ENCODE data around the gene PCDHGC5. TPM values are rescaled to one million over a fixed set of nuclear protein-coding genes. Genes with fewer than 3 reads are reported as not detected.

Gene PCDHGC5
- total and polyA plus RNA-seq, 2 of the 8 experiments (the other 6 are each of a cell fraction or from before 2014, with no cell fraction given): 0.41 to 1.1 TPM

DNA sequence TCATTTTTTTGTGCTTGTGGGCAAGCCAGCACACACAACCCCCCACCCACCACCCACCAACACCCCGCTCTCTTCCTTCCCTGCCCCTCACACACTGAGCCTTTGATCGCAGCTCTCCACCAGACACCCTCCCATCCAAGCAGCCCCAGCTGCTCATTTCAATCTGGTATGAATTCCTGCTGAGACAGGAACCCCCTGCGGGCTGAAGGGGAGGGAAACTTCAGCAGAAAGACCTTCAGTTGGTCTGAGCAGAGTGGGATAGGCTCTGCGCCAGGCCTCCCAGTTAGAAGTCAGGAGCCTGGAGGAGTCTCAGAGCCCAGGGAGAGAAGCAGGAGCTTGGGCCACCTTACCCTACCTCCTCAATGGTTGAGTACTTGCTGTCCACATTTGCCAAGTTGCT is 7.2 kb downstream of the PCDHGC5 start:
- H3K23ac ChIP-seq (ENCODE audit: insufficient read length): no peak overlapping the region
- H2BK5ac ChIP-seq (ENCODE audit: low read depth, low read length): peak overlapping the region; percentile 94; the same call in 1 of the 2 replicates
- peaks cover 24% of the 10 kb centered on the region; the same call in 1 of the 2 replicates for H3K23me2 ChIP-seq (ENCODE audit: low read depth, low read length)
- 0 out of 2 replicates have a peak overlapping the region, but pooled peaks have one; percentile 66 for H2AK5ac ChIP-seq (ENCODE audit: low read depth, low read length)
- WGBS, 2 experiments (ENCODE audit: extremely low coverage in 1 of 2, insufficient coverage in 1 of 2, insufficient read length in 1 of 2, insufficient replicate concordance in 2 of 2, low coverage in 1 of 2, low lambda C conversion rate in 2 of 2, missing lambda C conversion rate in 1 of 2): 40% methylated on average over 4 of the region's 4 CpGs; no CpG with 5 or more reads in 1 of the 2 experiments
- no peak overlapping the region for H3K14ac ChIP-seq (ENCODE audit: insufficient read length)
- H4K91ac ChIP-seq (replicated peaks; ENCODE audit: insufficient read length, low read length): peak overlapping the region; percentile 34
- H3K4me1 ChIP-seq (replicated peaks in 1 of 4; ENCODE audit: control insufficient read depth in 3 of 4, insufficient read depth in 4 of 4, low read length in 3 of 4): peaks cover 6 to 37% (median 25%) of the 10 kb centered on the region in 4 experiments
- H3K56ac ChIP-seq (replicated peaks; ENCODE audit: insufficient read length, low read depth, low read length): no peak overlapping the region
- H4K20me1 ChIP-seq (replicated peaks in 1 of 2; ENCODE audit: control insufficient read depth in 1 of 2, insufficient read depth in 2 of 2, low read length in 2 of 2): peaks cover 0 to under 1% of the 10 kb centered on the region in 2 experiments
- ChIA-PET POLR2A (ENCODE audit: partially characterized antibody) (interaction anchor here (0.7 to 1.1 kb wide), 4 partner anchors 11 to 17 kb away, joined by 3 to 4 read pairs (median 4); no protein-coding TSS in a partner anchor), CTCF (ENCODE audit: partially characterized antibody) (interaction anchor here (0.9 to 50.9 kb wide), 11 partner anchors 11 to 273 kb away, joined by 3 to 1236 read pairs (median 5); partner anchors contain the start of genes PCDHB14, PCDHGA10, PCDHGA11 and PCDHGA9)
- no peak overlapping the region for H3K9ac ChIP-seq (replicated peaks in 1 of 4; ENCODE audit: extremely low read depth in 1 of 4, low read depth in 3 of 4, low read length in 3 of 4)
- no peak overlapping the region; the same call in 1 of the 2 replicates for H4K8ac ChIP-seq (ENCODE audit: extremely low read depth, insufficient read depth, low read length)
- peaks cover 11 to 32% (median 28%) of the 10 kb centered on the region in 4 experiments; a peak in 6 of 7 replicates for H3K27me3 ChIP-seq (replicated peaks in 1 of 4; ENCODE audit: control insufficient read depth in 3 of 4, extremely low read depth in 1 of 4, insufficient read depth in 3 of 4, low read length in 3 of 4)
- H4K5ac ChIP-seq (ENCODE audit: insufficient read length, low read depth, low read length): no peak overlapping the region
- H3K79me1 ChIP-seq (ENCODE audit: low read depth, low read length): peaks cover 4% of the 10 kb centered on the region
- peak overlapping the region in 1 of 4 experiments; percentile 41; a peak in 1 of 8 replicates for H3K4me3 ChIP-seq (ENCODE audit: extremely low read depth in 1 of 4, insufficient read depth in 2 of 4, low read depth in 3 of 4, low read length in 4 of 4)
- no peak overlapping the region for H2BK120ac ChIP-seq (replicated peaks; ENCODE audit: low read depth, low read length)
- H3K18ac ChIP-seq (ENCODE audit: extremely low read depth, low read length): peak overlapping the region; percentile 97; the same call in 1 of the 2 replicates
- H2AFZ ChIP-seq (ENCODE audit: low read length): no peak overlapping the region
- H2BK20ac ChIP-seq (ENCODE audit: low read length): peak overlapping the region; percentile 95; the same call in 1 of the 2 replicates
- peak overlapping the region; percentile 55 to 82; a peak in 3 of 4 replicates for H3K4me2 ChIP-seq (ENCODE audit: insufficient read depth in 1 of 2, low read depth in 2 of 2, low read length in 2 of 2)
- peak overlapping the region; percentile 95; the same call in 1 of the 2 replicates for H2BK15ac ChIP-seq (ENCODE audit: low read length)
- FAIRE-seq: no peak
- no peaks in the 10 kb centered on the region for H3K79me2 ChIP-seq (ENCODE audit: control insufficient read depth in 1 of 2, insufficient read depth in 2 of 2, low read length in 2 of 2)
- peak overlapping the region; percentile 46 for H3K4ac ChIP-seq (replicated peaks; ENCODE audit: insufficient read length, low read depth, low read length)
- TF ChIP-seq RNF2 (IDR thresholded peaks at IDR 0.05; ENCODE audit: borderline replicate concordance, low read depth, low read length, missing control alignments, poor library complexity, severe bottlenecking) (no peak), JUN (IDR thresholded peaks at IDR 0.05; ENCODE audit: low read depth, low read length) (no peak), GTF2F1 (IDR thresholded peaks at IDR 0.05; ENCODE audit: borderline replicate concordance, low read depth, low read length) (no peak), CHD2 (IDR thresholded peaks at IDR 0.05; ENCODE audit: low read length) (no peak), ZNF274 (IDR thresholded peaks at IDR 0.05; ENCODE audit: borderline replicate concordance, extremely low read depth, low read length) (no peak), SIRT6 (IDR thresholded peaks at IDR 0.05; ENCODE audit: low read length) (no peak), PHF8 (conservative IDR thresholded peaks at IDR 0.05; ENCODE audit: low read depth, low read length) (no peak), USF2 (IDR thresholded peaks at IDR 0.05; ENCODE audit: low read length) (no peak)
- H3K27ac ChIP-seq (ENCODE audit: low read depth, low read length): no peak overlapping the region
- H3K9me3 ChIP-seq (ENCODE audit: insufficient read depth in 2 of 2, low read depth in 1 of 2, low read length in 1 of 2): no peaks in the 10 kb centered on the region
- peak overlapping the region; percentile 78; the same call in 1 of the 2 replicates for H2BK12ac ChIP-seq (ENCODE audit: low read depth, low read length)
- no peak for DNase-seq (ENCODE audit: low read depth in 1 of 2, low spot score in 2 of 2)
- no peaks in the 10 kb centered on the region for H3K36me3 ChIP-seq (ENCODE audit: control insufficient read depth in 2 of 4, insufficient read depth in 4 of 4, low read length in 3 of 4)

All from H1 (cell line).